ENCODE data around the gene PIK3IP1. TPM values are rescaled to one million over a fixed set of nuclear protein-coding genes. Genes with fewer than 3 reads are reported as not detected.

The PIK3IP1 gene
- total and polyA plus RNA-seq, 4 donors, result 14.1 to 44.9 (median 29.2) TPM

DNA sequence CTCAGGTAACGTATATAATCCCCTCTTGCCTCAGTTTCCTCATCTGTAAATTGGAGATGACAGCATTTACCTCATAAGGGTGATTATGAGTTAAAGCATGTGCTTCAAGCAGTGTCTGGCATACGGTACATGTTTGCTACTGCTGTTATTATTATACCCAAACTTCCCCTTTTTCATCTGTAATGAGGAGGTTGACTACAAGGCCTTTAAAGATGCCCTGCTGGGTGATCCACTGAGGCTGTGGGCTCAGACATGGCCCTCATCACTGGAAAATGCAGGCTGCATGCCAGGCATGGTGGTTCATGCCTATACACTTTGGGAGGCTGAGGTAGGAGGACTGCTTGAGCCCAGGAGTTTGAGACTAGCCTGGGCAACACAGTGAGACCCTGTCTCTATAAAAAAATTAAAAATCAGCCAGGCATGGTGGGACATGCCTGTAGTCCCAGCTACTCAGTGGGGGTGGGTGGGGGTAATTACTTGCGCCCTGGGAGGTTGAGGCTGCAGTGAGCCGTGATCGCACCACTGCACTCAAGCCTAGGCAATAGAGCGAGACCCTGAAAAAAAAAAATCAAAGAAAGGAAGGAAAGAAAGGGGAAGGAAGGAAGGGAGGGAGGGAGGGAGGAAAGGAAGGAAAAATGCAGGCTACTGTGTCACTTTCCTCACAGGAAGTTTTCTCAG, 4.3 kb downstream of the PIK3IP1 start:
- no peak for ATAC-seq (ENCODE audit: low FRiP score)
- Histone ChIP-seq H3K4me1 (ENCODE audit: control insufficient read depth in 1 of 2, insufficient read depth in 2 of 2, low read length in 2 of 2) (no peaks in the 10 kb centered on the region), H3K4me3 (ENCODE audit: low read length in 2 of 2) (no peak overlapping the region), H3K36me3 (ENCODE audit: control insufficient read depth in 1 of 2, insufficient read depth in 2 of 2, low read length in 1 of 2) (peaks cover 0 to under 1% of the 10 kb centered on the region in 2 donors), H3K9me3 (ENCODE audit: control insufficient read depth, low read length) (no peaks in the 10 kb centered on the region), H3K27me3 (ENCODE audit: control insufficient read depth in 1 of 2, insufficient read depth in 2 of 2, low read length in 1 of 2) (no peaks in the 10 kb centered on the region), H3K27ac (ENCODE audit: low read depth in 1 of 2, low read length in 2 of 2) (no peak overlapping the region)
- DNase-seq, result no peak
- 93% methylated on average over 6 of the region's 6 CpGs for WGBS, 2 donors
- intact Hi-C loops (cut with DNase I), result no loop called here

GRCh38 chr22:31286360-31287255, 5.7 kb downstream of the PIK3IP1 start:
- no peak for DNase-seq
- WGBS, 2 donors, result 82 to 83% methylated on average over 8 of the region's 8 CpGs
- Histone ChIP-seq H3K27ac (ENCODE audit: low read depth in 1 of 2, low read length in 2 of 2) (no peak overlapping the region), H3K27me3 (ENCODE audit: control insufficient read depth in 1 of 2, insufficient read depth in 2 of 2, low read length in 1 of 2) (no peaks in the 10 kb centered on the region), H3K9me3 (ENCODE audit: control insufficient read depth, low read length) (no peaks in the 10 kb centered on the region), H3K4me3 (ENCODE audit: low read length in 2 of 2) (no peak overlapping the region), H3K4me1 (ENCODE audit: control insufficient read depth in 1 of 2, insufficient read depth in 2 of 2, low read length in 2 of 2) (no peaks in the 10 kb centered on the region), H3K36me3 (ENCODE audit: control insufficient read depth in 1 of 2, insufficient read depth in 2 of 2, low read length in 1 of 2) (peaks cover 3 to 12% of the 10 kb centered on the region in 2 donors)
- ATAC-seq (ENCODE audit: low FRiP score), result no peak
- intact Hi-C loops (cut with DNase I), result no loop called here

- H3K9me3 ChIP-seq (ENCODE audit: control insufficient read depth, low read length), result no peaks in the 10 kb centered on the region
- peaks cover 3 to 14% of the 10 kb centered on the region in 2 donors for H3K36me3 ChIP-seq (ENCODE audit: control insufficient read depth in 1 of 2, insufficient read depth in 2 of 2, low read length in 1 of 2)
- no peaks in the 10 kb centered on the region for H3K27me3 ChIP-seq (ENCODE audit: control insufficient read depth in 1 of 2, insufficient read depth in 2 of 2, low read length in 1 of 2)
- intact Hi-C loops (cut with DNase I), result no loop called here
- ATAC-seq (ENCODE audit: low FRiP score) (no peak), DNase-seq (no peak)
- H3K4me3 ChIP-seq (ENCODE audit: low read length in 2 of 2), result no peak overlapping the region
- 28 to 33% methylated on average over 3 of the region's 3 CpGs for WGBS, 2 donors
- H3K4me1 ChIP-seq (ENCODE audit: control insufficient read depth in 1 of 2, insufficient read depth in 2 of 2, low read length in 2 of 2), result no peaks in the 10 kb centered on the region
- H3K27ac ChIP-seq (ENCODE audit: low read depth in 1 of 2, low read length in 2 of 2), result no peak overlapping the region
Measured at GRCh38 chr22:31284281-31285155, 7.8 kb downstream of the PIK3IP1 start.

- H3K27ac ChIP-seq (ENCODE audit: low read depth in 1 of 2, low read length in 2 of 2), result no peak overlapping the region
- no peak for ATAC-seq (ENCODE audit: low FRiP score)
- H3K27me3 ChIP-seq (ENCODE audit: control insufficient read depth in 1 of 2, insufficient read depth in 2 of 2, low read length in 1 of 2), result no peaks in the 10 kb centered on the region
- H3K36me3 ChIP-seq (ENCODE audit: control insufficient read depth in 1 of 2, insufficient read depth in 2 of 2, low read length in 1 of 2), result peaks cover 3 to 14% of the 10 kb centered on the region in 2 donors
- H3K9me3 ChIP-seq (ENCODE audit: control insufficient read depth, low read length), result no peaks in the 10 kb centered on the region
- no peak overlapping the region for H3K4me3 ChIP-seq (ENCODE audit: low read length in 2 of 2)
- no peak for DNase-seq
- WGBS, 2 donors, result 72 to 79% methylated on average over 8 of the region's 8 CpGs
- intact Hi-C loops (cut with DNase I), result no loop called here
- no peaks in the 10 kb centered on the region for H3K4me1 ChIP-seq (ENCODE audit: control insufficient read depth in 1 of 2, insufficient read depth in 2 of 2, low read length in 2 of 2)
Measured at GRCh38 chr22:31282748-31283468, 9.4 kb downstream of the PIK3IP1 start.

DNA sequence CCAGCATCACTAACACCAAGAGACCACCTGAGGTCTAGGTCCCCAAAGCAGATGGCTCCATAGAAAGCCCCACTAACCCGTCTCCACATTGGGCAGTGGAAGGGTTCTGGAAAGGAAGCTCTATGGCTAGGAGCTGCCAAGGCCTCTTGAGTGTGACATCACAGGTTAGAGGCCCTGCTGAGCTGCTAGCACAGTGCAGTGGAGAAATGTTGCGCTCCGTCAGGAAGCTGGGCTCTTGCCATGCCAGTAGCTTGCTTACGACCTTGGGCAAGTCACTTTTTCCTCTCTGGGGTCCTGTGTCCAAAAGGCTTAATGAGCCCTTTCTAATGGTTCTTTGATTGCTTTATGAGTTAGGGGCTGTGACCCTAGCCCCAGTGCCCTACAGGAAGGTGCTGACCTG, 10.6 kb downstream of the PIK3IP1 start:
- Histone ChIP-seq H3K27me3 (ENCODE audit: control insufficient read depth in 1 of 2, insufficient read depth in 2 of 2, low read length in 1 of 2) (no peaks in the 10 kb centered on the region), H3K4me1 (ENCODE audit: control insufficient read depth in 1 of 2, insufficient read depth in 2 of 2, low read length in 2 of 2) (no peaks in the 10 kb centered on the region), H3K27ac (ENCODE audit: low read depth in 1 of 2, low read length in 2 of 2) (no peak overlapping the region), H3K4me3 (ENCODE audit: low read length in 2 of 2) (no peak overlapping the region), H3K36me3 (ENCODE audit: control insufficient read depth in 1 of 2, insufficient read depth in 2 of 2, low read length in 1 of 2) (peaks cover 3 to 14% of the 10 kb centered on the region in 2 donors), H3K9me3 (ENCODE audit: control insufficient read depth, low read length) (no peaks in the 10 kb centered on the region)
- WGBS, 2 donors, result 32 to 45% methylated on average over 4 of the region's 4 CpGs
- ATAC-seq (ENCODE audit: low FRiP score) (no peak), DNase-seq (no peak)
- intact Hi-C loops (cut with DNase I), result no loop called here

DNA sequence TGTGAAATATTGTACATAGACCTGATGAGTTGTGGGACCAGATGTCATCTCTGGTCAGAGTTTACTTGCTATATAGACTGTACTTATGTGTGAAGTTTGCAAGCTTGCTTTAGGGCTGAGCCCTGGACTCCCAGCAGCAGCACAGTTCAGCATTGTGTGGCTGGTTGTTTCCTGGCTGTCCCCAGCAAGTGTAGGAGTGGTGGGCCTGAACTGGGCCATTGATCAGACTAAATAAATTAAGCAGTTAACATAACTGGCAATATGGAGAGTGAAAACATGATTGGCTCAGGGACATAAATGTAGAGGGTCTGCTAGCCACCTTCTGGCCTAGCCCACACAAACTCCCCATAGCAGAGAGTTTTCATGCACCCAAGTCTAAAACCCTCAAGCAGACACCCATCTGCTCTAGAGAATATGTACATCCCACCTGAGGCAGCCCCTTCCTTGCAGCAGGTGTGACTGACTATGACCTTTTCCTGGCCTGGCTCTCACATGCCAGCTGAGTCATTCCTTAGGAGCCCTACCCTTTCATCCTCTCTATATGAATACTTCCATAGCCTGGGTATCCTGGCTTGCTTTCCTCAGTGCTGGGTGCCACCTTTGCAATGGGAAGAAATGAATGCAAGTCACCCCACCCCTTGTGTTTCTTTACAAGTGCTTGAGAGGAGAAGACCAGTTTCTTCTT, 12.3 kb downstream of the PIK3IP1 start:
- no peak overlapping the region for H3K27ac ChIP-seq (ENCODE audit: low read depth in 1 of 2, low read length in 2 of 2)
- intact Hi-C loops (cut with DNase I), result loop anchor here in 1 of 2 donors (2.0 kb wide), 1 partner anchor 55 kb away; no protein-coding TSS in a partner anchor
- H3K36me3 ChIP-seq (ENCODE audit: control insufficient read depth in 1 of 2, insufficient read depth in 2 of 2, low read length in 1 of 2), result peaks cover 3 to 17% of the 10 kb centered on the region in 2 donors
- no peaks in the 10 kb centered on the region for H3K27me3 ChIP-seq (ENCODE audit: control insufficient read depth in 1 of 2, insufficient read depth in 2 of 2, low read length in 1 of 2)
- no peak overlapping the region for H3K4me3 ChIP-seq (ENCODE audit: low read length in 2 of 2)
- H3K9me3 ChIP-seq (ENCODE audit: control insufficient read depth, low read length), result no peaks in the 10 kb centered on the region
- ATAC-seq (ENCODE audit: low FRiP score), result no peak
- no peak for DNase-seq
- H3K4me1 ChIP-seq (ENCODE audit: control insufficient read depth in 1 of 2, insufficient read depth in 2 of 2, low read length in 2 of 2), result no peaks in the 10 kb centered on the region

- no peaks in the 10 kb centered on the region for H3K27me3 ChIP-seq (ENCODE audit: control insufficient read depth in 1 of 2, insufficient read depth in 2 of 2, low read length in 1 of 2)
- no peaks in the 10 kb centered on the region for H3K9me3 ChIP-seq (ENCODE audit: control insufficient read depth, low read length)
- no peaks in the 10 kb centered on the region for H3K4me1 ChIP-seq (ENCODE audit: control insufficient read depth in 1 of 2, insufficient read depth in 2 of 2, low read length in 2 of 2)
- intact Hi-C loops (cut with DNase I), result loop anchor here in 1 of 2 donors (2.0 kb wide), 1 partner anchor 56 kb away; no protein-coding TSS in a partner anchor
- no peak overlapping the region for H3K4me3 ChIP-seq (ENCODE audit: low read length in 2 of 2)
- peaks cover 3 to 18% of the 10 kb centered on the region in 2 donors for H3K36me3 ChIP-seq (ENCODE audit: control insufficient read depth in 1 of 2, insufficient read depth in 2 of 2, low read length in 1 of 2)
- DNase-seq, result no peak
- no peak for ATAC-seq (ENCODE audit: low FRiP score)
- H3K27ac ChIP-seq (ENCODE audit: low read depth in 1 of 2, low read length in 2 of 2), result no peak overlapping the region
Measured at GRCh38 chr22:31279327-31279669, 13.0 kb downstream of the PIK3IP1 start.
